Motor neuron (in vitro differentiated cells): Measurements from ENCODE around the gene FNDC3B. TPM values are rescaled to one million over a fixed set of nuclear protein-coding genes. Genes with fewer than 3 reads are reported as not detected.

Experiments used
- ATAC-seq, 8 experiments: fragments of 200-7000 bp; cut with Tn5 transposase; replicated peaks in 6 of 8; 2 replicates each; pipeline ENCODE4 v1.8.0; 2021; ENCODE audit warnings: mild to moderate bottlenecking in 8 of 8, moderate library complexity in 8 of 8
- H3K27ac ChIP-seq, 2 donors: fragments of 250-450 bp; sonication (Bioruptor Pico); 2 replicates each; pipeline ENCODE4 v1.9.0; 2021; ENCODE audit warnings: antibody characterized with exemption in 2 of 2, mild to moderate bottlenecking in 2 of 2, moderate library complexity in 1 of 2
- H3K4me1 ChIP-seq, 2 donors: fragments of 250-450 bp; sonication (Bioruptor Pico); replicated peaks in 1 of 2; 2 replicates each; pipeline ENCODE4 v1.6.1; 2021; ENCODE audit warnings: antibody characterized with exemption in 2 of 2, mild to moderate bottlenecking in 2 of 2, moderate library complexity in 1 of 2
- H3K4me3 ChIP-seq, 5 donors: fragments of 250-450 bp; sonication (Bioruptor Pico); 2 replicates each; pipeline ENCODE4 v1.9.0; 2021; ENCODE audit warnings: antibody characterized with exemption in 5 of 5, mild to moderate bottlenecking in 5 of 5, moderate library complexity in 4 of 5
- WGBS, 10 experiments: fragments of 450-650 bp; shearing (Covaris generic); methylation state at CpG; one replicate each; pipeline ENCODE4 v1.0.0; 2022; 5-methylcytosine and 5-hydroxymethylcytosine counted together
- in situ Hi-C, 9 experiments: fragments of 400-800 bp; cut with MboI; loops; one replicate each; pipeline ENCODE4 v1.15.0; 2021; ENCODE audit warnings: low sequenced_read_pairs in 9 of 9, low pct_unique_long_range_greater_than_20kb in 2 of 9; ENCODE audit not compliant: unreplicated experiment in 9 of 9
- total RNA-seq, 8 experiments: library from RNA; unstranded; fragments of 300-600 nt; gene quantifications; 2 replicates each; pipeline versions ENCODE4 v1.2.3 to v1.2.4, GENCODE V29; 2022

Gene FNDC3B
- total RNA-seq, 8 experiments from 2014 or later = 12.4 to 77.0 (median 36.6) TPM

- peaks cover 21% of the 10 kb centered on the region in 2 donors for H3K4me1 ChIP-seq
- H3K27ac ChIP-seq = no peak overlapping the region
- peak in 4 of 8 experiments; percentile 27 to 80 (median 74) for ATAC-seq
- no peak overlapping the region for H3K4me3 ChIP-seq
- in situ Hi-C loops = no loop called here
- 13 to 90% (median 75%) methylated on average over 1 to 2 of the region's 2 CpGs; no CpG with 5 or more reads in 5 of the 10 experiments for WGBS, 10 experiments
These were observed 96.4 kb downstream of the FNDC3B start for GRCh38 chr3:172135820-172136219.

- ATAC-seq = no peak
- 78 to 100% (median 90%) methylated on average over 1 of the region's 1 CpG; no CpG with 5 or more reads in 4 of the 10 experiments for WGBS, 10 experiments
These were observed 97.0 kb downstream of the FNDC3B start for GRCh38 chr3:172136330-172136729.

GRCh38 chr3:172137287-172138192, 98.2 kb downstream of the FNDC3B start:
- ATAC-seq = no peak
- 38 to 100% (median 94%) methylated on average over 1 to 2 of the region's 2 CpGs; no CpG with 5 or more reads in 3 of the 10 experiments for WGBS, 10 experiments
- no peak overlapping the region for H3K27ac ChIP-seq
- in situ Hi-C loops = no loop called here
- H3K4me1 ChIP-seq = peaks cover 23 to 28% of the 10 kb centered on the region in 2 donors
- H3K4me3 ChIP-seq = no peak overlapping the region

More at GRCh38 chr3:172136330-172136729, 97.0 kb downstream of the FNDC3B start:
- Histone ChIP-seq H3K4me1 (peaks cover 23 to 27% of the 10 kb centered on the region in 2 donors), H3K27ac (no peak overlapping the region), H3K4me3 (no peak overlapping the region)
- in situ Hi-C loops = no loop called here

- no peak overlapping the region for H3K27ac ChIP-seq
- in situ Hi-C loops = no loop called here
- 60 to 100% (median 83%) methylated on average over 1 to 3 of the region's 3 CpGs for WGBS, 10 experiments
- H3K4me3 ChIP-seq = no peak overlapping the region
- peak in 1 of 8 experiments; percentile 20 for ATAC-seq
- peaks cover 23 to 28% of the 10 kb centered on the region in 2 donors for H3K4me1 ChIP-seq
These were observed 98.8 kb downstream of the FNDC3B start for GRCh38 chr3:172138193-172138537.

- WGBS, 10 experiments = 0 to 100% (median 40%) methylated on average over 1 to 6 of the region's 6 CpGs
- peaks cover 23 to 28% of the 10 kb centered on the region in 2 donors for H3K4me1 ChIP-seq
- H3K27ac ChIP-seq = no peak overlapping the region
- in situ Hi-C loops = no loop called here
- no peak overlapping the region for H3K4me3 ChIP-seq
- ATAC-seq = peak in 7 of 8 experiments; percentile 3 to 90 (median 84)
These were observed 99.6 kb downstream of the FNDC3B start for GRCh38 chr3:172138792-172139507.

GRCh38 chr3:172139528-172140276, 100.3 kb downstream of the FNDC3B start:
- H3K27ac ChIP-seq = no peak overlapping the region
- no peak overlapping the region for H3K4me3 ChIP-seq
- peaks cover 23 to 28% of the 10 kb centered on the region in 2 donors for H3K4me1 ChIP-seq
- WGBS, 10 experiments = 40 to 100% (median 62%) methylated on average over 1 to 3 of the region's 3 CpGs; no CpG with 5 or more reads in 2 of the 10 experiments
- ATAC-seq = no peak
- in situ Hi-C loops = no loop called here

GRCh38 chr3:172140499-172141391, 101.4 kb downstream of the FNDC3B start:
- ATAC-seq = peak in 7 of 8 experiments; percentile 63 to 78 (median 69)
- no peak overlapping the region for H3K4me3 ChIP-seq
- 0 to 92% (median 63%) methylated on average over 1 to 7 of the region's 7 CpGs for WGBS, 10 experiments
- peak overlapping the region in 1 of 2 donors; percentile 27 for H3K27ac ChIP-seq
- in situ Hi-C loops = no loop called here
- H3K4me1 ChIP-seq = peaks cover 23 to 28% of the 10 kb centered on the region in 2 donors

- 19 to 100% (median 93%) methylated on average over 3 to 8 of the region's 8 CpGs for WGBS, 10 experiments
- ATAC-seq = peak in 2 of 8 experiments; percentile 11 to 27
- H3K4me3 ChIP-seq = no peak overlapping the region
- H3K27ac ChIP-seq = no peak overlapping the region
- in situ Hi-C loops = no loop called here
- H3K4me1 ChIP-seq = peaks cover 23 to 28% of the 10 kb centered on the region in 2 donors
These were observed 102.9 kb downstream of the FNDC3B start for GRCh38 chr3:172142051-172142863.

GRCh38 chr3:172142864-172143451, 103.6 kb downstream of the FNDC3B start:
- in situ Hi-C loops = no loop called here
- ATAC-seq = no peak
- Histone ChIP-seq H3K4me3 (no peak overlapping the region), H3K4me1 (peaks cover 23 to 27% of the 10 kb centered on the region in 2 donors), H3K27ac (no peak overlapping the region)
- 88 to 100% (median 97%) methylated on average over 1 to 2 of the region's 2 CpGs; no CpG with 5 or more reads in 4 of the 10 experiments for WGBS, 10 experiments

- H3K4me1 ChIP-seq = peaks cover 13 to 21% of the 10 kb centered on the region in 2 donors
- no peak overlapping the region for H3K4me3 ChIP-seq
- no peak for ATAC-seq
- in situ Hi-C loops = no loop called here
- no peak overlapping the region for H3K27ac ChIP-seq
- WGBS, 10 experiments = 68 to 100% (median 97%) methylated on average over 1 to 13 of the region's 14 CpGs
These were observed 104.5 kb downstream of the FNDC3B start for GRCh38 chr3:172143739-172144497.
